Lung (tissue), 12 donors: Measurements from ENCODE around the gene GLP2R. TPM values are rescaled to one million over a fixed set of nuclear protein-coding genes. Genes with fewer than 3 reads are reported as not detected.

Source experiments
- ATAC-seq: fragments of 200-7000 bp; cut with Tn5 transposase; one replicate; pipeline ENCODE4 v1.9.1; 2020; ENCODE audit warnings: moderate number of reproducible peaks; ENCODE audit not compliant: insufficient read depth, low FRiP score
- DNase-seq, 3 donors: peaks; one replicate each; pipeline ENCODE4 v3.0.0-alpha.2; 2013 to 2017
- H3K27ac ChIP-seq, 2 donors: one replicate each; pipeline ENCODE4 v1.5.1; 2013; ENCODE audit warnings: mild to moderate bottlenecking in 2 of 2, moderate library complexity in 2 of 2, control low read depth in 1 of 2, inconsistent platforms in 1 of 2, low read depth in 1 of 2, low read length in 1 of 2
- H3K27me3 ChIP-seq, 3 donors: one replicate each; pipeline ENCODE4 v1.5.1; 2013; ENCODE audit warnings: low read length in 2 of 3; ENCODE audit not compliant: control insufficient read depth in 3 of 3, insufficient read depth in 3 of 3
- H3K36me3 ChIP-seq, 4 donors: one replicate each; pipeline ENCODE4 v1.5.1; 2013; ENCODE audit warnings: low read length in 4 of 4, mild to moderate bottlenecking in 1 of 4, moderate library complexity in 1 of 4; ENCODE audit not compliant: control insufficient read depth in 4 of 4, insufficient read depth in 4 of 4
- H3K4me1 ChIP-seq, 5 donors: one replicate each; pipeline ENCODE4 v1.5.1; 2013; ENCODE audit warnings: low read length in 5 of 5, mild to moderate bottlenecking in 2 of 5, moderate library complexity in 1 of 5; ENCODE audit not compliant: control insufficient read depth in 5 of 5, insufficient read depth in 5 of 5
- H3K4me3 ChIP-seq: one replicate; pipeline ENCODE4 v1.5.1; 2013; ENCODE audit warnings: mild to moderate bottlenecking, control low read depth, moderate library complexity
- H3K9ac ChIP-seq, 2 donors: one replicate each; pipeline ENCODE4 v1.5.1; 2013; ENCODE audit warnings: low read length in 2 of 2, control low read depth in 1 of 2; ENCODE audit not compliant: insufficient read depth in 1 of 2
- H3K9me3 ChIP-seq, 4 donors: one replicate each; pipeline ENCODE4 v1.5.1; 2013; ENCODE audit warnings: low read length in 3 of 4, mild to moderate bottlenecking in 1 of 4, moderate library complexity in 1 of 4; ENCODE audit not compliant: control insufficient read depth in 4 of 4, insufficient read depth in 3 of 4
- WGBS, 2 donors: extraction: QIAGEN DNeasy Blood & Tissue Kit; methylation state at CpG; one replicate each; pipeline ENCODE4 v1.1.7; 2013; 5-methylcytosine and 5-hydroxymethylcytosine counted together
- polyA plus RNA-seq, 2 donors: library from polyadenylated mRNA; stranded (reverse); fragments of 200-250 nt; gene quantifications; one replicate each; pipeline ENCODE4 v1.2.1, GENCODE V29; 2013
- total RNA-seq, 2 donors: library from RNA; depleted of rRNA in 1 of 2; stranded (reverse); fragments of >200 nt in 1 of 2; gene quantifications; one replicate each; pipeline ENCODE4 v1.2.1, GENCODE V29; 2014 to 2021
- TF ChIP-seq, protein P1 (sequence below): IDR thresholded peaks from 2 replicates; pipeline ENCODE4 v1.5.1; 2012; ENCODE audit warnings: mild to moderate bottlenecking; ENCODE audit errors: control extremely low read depth, extremely low read depth
- donor health status: control.
- donor health status: control.
- donor health status: Bipolar disorder and iron deficiency.
- donor health status: healthy.
- donor health status: DM: yes; HTN: yes; CAD: no.

Gene GLP2R
- total and polyA plus RNA-seq, 4 donors, result 0.11 to 1.6 (median 0.54) TPM

GRCh38 chr17:9887508-9887907, 61.8 kb downstream of the GLP2R start:
- Histone ChIP-seq H3K9me3 (peaks cover 0 to 8% (median 4%) of the 10 kb centered on the region in 4 donors), H3K9ac (no peak overlapping the region), H3K27me3 (no peaks in the 10 kb centered on the region), H3K36me3 (no peaks in the 10 kb centered on the region), H3K4me1 (no peaks in the 10 kb centered on the region), H3K4me3 (no peak overlapping the region), H3K27ac (no peak overlapping the region)
- TF ChIP-seq, protein P1, sequence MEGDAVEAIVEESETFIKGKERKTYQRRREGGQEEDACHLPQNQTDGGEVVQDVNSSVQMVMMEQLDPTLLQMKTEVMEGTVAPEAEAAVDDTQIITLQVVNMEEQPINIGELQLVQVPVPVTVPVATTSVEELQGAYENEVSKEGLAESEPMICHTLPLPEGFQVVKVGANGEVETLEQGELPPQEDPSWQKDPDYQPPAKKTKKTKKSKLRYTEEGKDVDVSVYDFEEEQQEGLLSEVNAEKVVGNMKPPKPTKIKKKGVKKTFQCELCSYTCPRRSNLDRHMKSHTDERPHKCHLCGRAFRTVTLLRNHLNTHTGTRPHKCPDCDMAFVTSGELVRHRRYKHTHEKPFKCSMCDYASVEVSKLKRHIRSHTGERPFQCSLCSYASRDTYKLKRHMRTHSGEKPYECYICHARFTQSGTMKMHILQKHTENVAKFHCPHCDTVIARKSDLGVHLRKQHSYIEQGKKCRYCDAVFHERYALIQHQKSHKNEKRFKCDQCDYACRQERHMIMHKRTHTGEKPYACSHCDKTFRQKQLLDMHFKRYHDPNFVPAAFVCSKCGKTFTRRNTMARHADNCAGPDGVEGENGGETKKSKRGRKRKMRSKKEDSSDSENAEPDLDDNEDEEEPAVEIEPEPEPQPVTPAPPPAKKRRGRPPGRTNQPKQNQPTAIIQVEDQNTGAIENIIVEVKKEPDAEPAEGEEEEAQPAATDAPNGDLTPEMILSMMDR, result no peak
- ATAC-seq (no peak), DNase-seq (no peak)
- 91 to 97% methylated on average over 8 of the region's 8 CpGs for WGBS, 2 donors

- TF ChIP-seq, protein P1, result peak; percentile 0
- Histone ChIP-seq H3K4me3 (no peak overlapping the region), H3K4me1 (no peaks in the 10 kb centered on the region), H3K9ac (no peak overlapping the region), H3K9me3 (peaks cover 0 to 7% (median 1%) of the 10 kb centered on the region in 4 donors), H3K36me3 (no peaks in the 10 kb centered on the region), H3K27ac (no peak overlapping the region), H3K27me3 (no peaks in the 10 kb centered on the region)
- DNase-seq (no peak), ATAC-seq (peak; percentile 53)
- WGBS, 2 donors, result 23 to 33% methylated on average over 2 of the region's 2 CpGs
Observed at GRCh38 chr17:9890124-9890523, 64.4 kb downstream of the GLP2R start.

- Histone ChIP-seq H3K27me3 (no peaks in the 10 kb centered on the region), H3K27ac (no peak overlapping the region), H3K36me3 (no peaks in the 10 kb centered on the region), H3K9me3 (peaks cover 0 to 7% (median 1%) of the 10 kb centered on the region in 4 donors), H3K9ac (no peak overlapping the region), H3K4me3 (no peak overlapping the region), H3K4me1 (peaks cover 0 to 4% (median 0%) of the 10 kb centered on the region in 5 donors)
- DNase-seq, result no peak
- ATAC-seq, result no peak
- 84 to 89% methylated on average over 3 of the region's 3 CpGs for WGBS, 2 donors
- TF ChIP-seq, protein P1, result no peak
Observed at GRCh38 chr17:9893411-9894012, 67.8 kb downstream of the GLP2R start.

GRCh38 chr17:9894231-9894630, 68.5 kb downstream of the GLP2R start:
- Histone ChIP-seq H3K9me3 (peaks cover 0 to 7% (median 1%) of the 10 kb centered on the region in 4 donors), H3K4me3 (no peak overlapping the region), H3K27ac (no peak overlapping the region), H3K9ac (no peak overlapping the region), H3K27me3 (no peaks in the 10 kb centered on the region), H3K4me1 (peaks cover 0 to 4% (median 0%) of the 10 kb centered on the region in 5 donors), H3K36me3 (no peaks in the 10 kb centered on the region)
- TF ChIP-seq, protein P1, result no peak
- DNase-seq, result no peak
- no peak for ATAC-seq
- WGBS, 2 donors, result 95 to 96% methylated on average over 3 of the region's 3 CpGs
